ENCODE measurements around the gene ERC2.

ERC2 gene

DNA sequence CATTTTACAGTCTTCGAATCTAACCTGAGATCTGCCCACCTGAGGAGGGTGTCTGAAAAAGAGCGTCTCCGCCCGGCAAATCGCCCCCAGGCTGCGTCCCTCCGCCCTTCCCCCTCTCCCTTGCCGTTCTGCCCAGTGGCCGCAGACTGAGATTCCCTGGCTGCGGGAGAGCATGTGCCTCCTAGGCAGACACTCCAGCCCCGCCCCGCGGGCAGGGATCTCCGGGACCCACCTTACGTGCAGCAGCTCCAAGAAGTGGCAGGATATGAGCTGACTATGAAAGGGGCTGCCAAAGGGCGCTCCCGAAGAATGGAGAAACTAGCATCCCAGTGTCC is 978.5 kb downstream of the ERC2 start:
- DNase-seq (ENCODE audit: low read depth), result no peak
- H3K4me3 ChIP-seq (ENCODE audit: low read length), result no peak overlapping the region
- TF ChIP-seq, protein P1, sequence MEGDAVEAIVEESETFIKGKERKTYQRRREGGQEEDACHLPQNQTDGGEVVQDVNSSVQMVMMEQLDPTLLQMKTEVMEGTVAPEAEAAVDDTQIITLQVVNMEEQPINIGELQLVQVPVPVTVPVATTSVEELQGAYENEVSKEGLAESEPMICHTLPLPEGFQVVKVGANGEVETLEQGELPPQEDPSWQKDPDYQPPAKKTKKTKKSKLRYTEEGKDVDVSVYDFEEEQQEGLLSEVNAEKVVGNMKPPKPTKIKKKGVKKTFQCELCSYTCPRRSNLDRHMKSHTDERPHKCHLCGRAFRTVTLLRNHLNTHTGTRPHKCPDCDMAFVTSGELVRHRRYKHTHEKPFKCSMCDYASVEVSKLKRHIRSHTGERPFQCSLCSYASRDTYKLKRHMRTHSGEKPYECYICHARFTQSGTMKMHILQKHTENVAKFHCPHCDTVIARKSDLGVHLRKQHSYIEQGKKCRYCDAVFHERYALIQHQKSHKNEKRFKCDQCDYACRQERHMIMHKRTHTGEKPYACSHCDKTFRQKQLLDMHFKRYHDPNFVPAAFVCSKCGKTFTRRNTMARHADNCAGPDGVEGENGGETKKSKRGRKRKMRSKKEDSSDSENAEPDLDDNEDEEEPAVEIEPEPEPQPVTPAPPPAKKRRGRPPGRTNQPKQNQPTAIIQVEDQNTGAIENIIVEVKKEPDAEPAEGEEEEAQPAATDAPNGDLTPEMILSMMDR (conservative IDR thresholded peaks at IDR 0.05; ENCODE audit: low read length), result no peak

- TF ChIP-seq, protein P1 (conservative IDR thresholded peaks at IDR 0.05; ENCODE audit: low read length), result no peak
- DNase-seq (ENCODE audit: low read depth), result peak; percentile 91
- peak overlapping the region; percentile 98 for H3K4me3 ChIP-seq (ENCODE audit: low read length)
Measured at GRCh38 chr3:55488398-55489055, 979.7 kb downstream of the ERC2 start.

DNA sequence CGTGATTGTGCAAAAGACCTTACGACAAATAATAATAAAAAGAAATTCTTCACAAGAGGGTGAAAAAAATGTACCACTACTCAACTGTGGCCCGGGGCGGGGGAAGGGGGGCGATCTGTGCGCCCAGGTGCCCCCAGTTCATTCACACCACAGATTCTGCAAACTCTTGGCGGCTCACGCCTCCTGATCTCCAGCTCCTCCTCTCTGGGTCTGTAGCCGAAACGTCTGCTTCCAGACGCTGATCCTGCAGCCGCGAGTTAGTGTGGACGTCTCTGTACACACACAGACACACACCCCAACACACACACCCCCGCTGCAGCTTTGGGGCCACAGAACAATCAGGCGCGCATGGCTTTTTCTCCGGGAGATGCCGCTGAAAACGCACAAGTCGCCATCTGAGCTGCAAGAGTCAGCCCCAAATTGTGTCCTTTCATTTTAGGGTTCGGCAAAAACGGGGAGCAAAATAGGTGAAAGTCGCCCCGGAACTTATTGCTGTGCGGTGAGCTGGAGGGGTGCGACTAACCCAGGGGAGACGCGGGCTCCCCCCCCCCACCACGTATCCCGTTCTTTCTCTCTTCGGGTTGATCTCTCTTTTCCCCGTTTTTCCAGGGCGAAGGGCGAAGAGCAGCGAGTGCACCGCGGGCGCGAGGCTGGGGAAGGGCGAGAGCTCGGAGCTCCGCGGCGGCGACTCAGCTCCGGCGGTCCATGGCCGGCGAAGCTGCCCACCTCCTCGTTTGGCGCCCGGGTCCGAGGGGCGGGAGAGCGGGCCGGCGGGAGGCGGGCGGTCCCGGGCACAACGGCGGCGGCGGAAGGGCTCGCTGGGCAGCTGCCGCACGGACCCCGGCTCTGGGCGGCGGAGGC is 980.7 kb downstream of the ERC2 start:
- H3K4me3 ChIP-seq (ENCODE audit: low read length), result peak overlapping the region; percentile 98
- TF ChIP-seq, protein P1 (conservative IDR thresholded peaks at IDR 0.05; ENCODE audit: low read length), result no peak
- peak; percentile 84 for DNase-seq (ENCODE audit: low read depth)

- DNase-seq (ENCODE audit: low read depth), result peak; percentile 62
- H3K4me3 ChIP-seq (ENCODE audit: low read length), result peak within 1 kb of the TSS; percentile 98
- TF ChIP-seq, protein P1 (conservative IDR thresholded peaks at IDR 0.05; ENCODE audit: low read length), result no peak
Measured at GRCh38 chr3:55486857-55487380, 981.3 kb downstream of the ERC2 start, which contains the start of gene WNT5A. TSS of gene WNT5A (minus strand) at chr3:55487306. CDS start at chr3:55486985, 321 bp downstream.

GRCh38 chr3:55486101-55486856 is 982.0 kb downstream of the ERC2 start:
- DNase-seq (ENCODE audit: low read depth), result peak; percentile 84
- TF ChIP-seq, protein P1 (conservative IDR thresholded peaks at IDR 0.05; ENCODE audit: low read length), result no peak
- peak overlapping the region; percentile 98 for H3K4me3 ChIP-seq (ENCODE audit: low read length)

DNA sequence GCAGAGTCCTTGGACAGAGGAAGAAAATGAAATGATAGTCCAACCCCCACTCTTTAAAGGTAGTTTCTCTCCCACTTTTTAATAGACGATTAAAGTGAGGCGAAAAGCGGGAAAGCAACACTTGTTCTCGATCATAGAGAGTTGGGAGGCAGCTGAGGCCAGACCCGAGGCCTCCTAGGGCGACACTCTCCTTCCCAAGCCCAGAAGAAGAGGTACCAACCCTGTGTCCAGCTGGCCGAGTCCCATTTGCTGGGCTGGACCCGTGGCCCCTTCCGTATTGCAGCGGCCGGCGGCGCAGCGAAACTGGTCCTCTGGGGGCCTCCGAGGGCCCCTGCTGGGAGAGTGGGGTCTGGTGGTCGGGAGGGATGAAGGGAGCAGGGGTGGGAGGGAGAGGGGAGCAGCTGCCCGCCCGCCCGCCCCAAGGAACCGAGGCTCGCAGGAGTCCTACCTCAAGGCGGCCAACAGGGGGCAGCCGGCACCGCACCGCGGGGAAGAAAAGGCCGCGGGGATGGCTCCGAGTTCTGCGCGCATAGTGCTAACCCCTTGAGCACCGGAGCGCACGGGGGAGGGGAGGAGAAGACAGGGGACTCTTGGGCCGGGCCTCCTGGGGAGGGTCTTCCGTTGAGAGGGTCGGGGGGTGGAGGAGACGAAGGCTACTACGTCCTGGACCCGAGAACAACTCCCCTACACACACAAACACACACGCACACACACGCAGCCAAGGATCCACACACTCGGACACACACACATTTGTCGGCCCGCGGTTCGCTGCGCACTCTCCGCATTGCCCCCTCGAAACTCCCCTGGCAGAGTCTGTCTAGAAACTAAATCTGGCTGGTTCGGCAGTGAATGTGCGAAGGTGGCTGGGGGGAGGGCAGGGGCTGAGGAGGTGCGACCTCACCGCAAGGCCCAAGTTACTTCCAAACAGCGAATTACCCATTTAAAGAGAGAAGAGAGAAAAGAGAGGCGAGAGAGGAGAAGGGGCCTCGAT is 983.2 kb downstream of the ERC2 start:
- DNase-seq (ENCODE audit: low read depth), result peak; percentile 86
- TF ChIP-seq, protein P1 (conservative IDR thresholded peaks at IDR 0.05; ENCODE audit: low read length), result peak; percentile 63
- H3K4me3 ChIP-seq (ENCODE audit: low read length), result peak overlapping the region; percentile 98
